HEK293 (cell line): ENCODE data around the gene P2RX4.

Source experiments
- CTCF ChIA-PET: fragments of 350-600 bp; formaldehyde crosslinking; extraction: SDS; loops from one replicate; lab custom pipeline; 2021; ENCODE audit warnings: antibody characterized with exemption; lab: Yijun Ruan, JAX
- POLR2A ChIA-PET: fragments of 300-600 bp; formaldehyde crosslinking; extraction: SDS; loops from one replicate; lab custom pipeline; 2020; ENCODE audit warnings: antibody characterized with exemption, inconsistent platforms; lab: Yijun Ruan, JAX
- H3K27ac ChIP-seq: fragments of 200-500 bp; sonication (Bioruptor generic); 2 replicates; pipeline ENCODE4 v1.5.1; 2014; ENCODE audit warnings: low read depth, low read length, control low read depth, inconsistent platforms; ENCODE audit errors: extremely low read depth
- H3K36me3 ChIP-seq, 2 experiments: fragments of 200-500 bp in 1 of 2; sonication (Bioruptor generic) in 1 of 2; 1 replicate in 1 of 2; 2 replicates in 1 of 2; pipeline ENCODE4 v1.5.1; 2014 to 2017; ENCODE audit warnings: inconsistent platforms in 2 of 2, low read length in 2 of 2; ENCODE audit not compliant: control insufficient read depth in 2 of 2, insufficient read depth in 1 of 2
- H3K4me1 ChIP-seq: fragments of 200-500 bp; sonication (Bioruptor generic); 2 replicates; pipeline ENCODE4 v1.5.1; 2014; ENCODE audit warnings: mild to moderate bottlenecking, low read length, inconsistent platforms; ENCODE audit not compliant: control insufficient read depth, insufficient read depth
- H3K4me3 ChIP-seq: 2 replicates; pipeline ENCODE4 v1.5.1; 2011; ENCODE audit warnings: low read depth, mild to moderate bottlenecking, control low read depth, low read length, moderate library complexity
- H3K9me3 ChIP-seq: fragments of 200-500 bp; sonication (Bioruptor generic); 2 replicates; pipeline ENCODE4 v1.5.1; 2014; ENCODE audit warnings: low read depth, low read length, inconsistent platforms; ENCODE audit not compliant: control insufficient read depth, insufficient read depth
- EGR2 ChIP-seq: fragments of 450-650 bp; formaldehyde crosslinking; IDR thresholded peaks from 2 replicates; pipeline ENCODE4 v1.5.1; 2016; ENCODE audit warnings: low read depth, missing biosample characterization, missing genetic modification characterization
- GFI1B ChIP-seq: fragments of 450-650 bp; formaldehyde crosslinking; IDR thresholded peaks from 2 replicates; pipeline ENCODE4 v1.5.1; 2016; ENCODE audit warnings: missing biosample characterization, missing genetic modification characterization
- KLF17 ChIP-seq: fragments of 450-650 bp; formaldehyde crosslinking; IDR thresholded peaks from 2 replicates; pipeline ENCODE4 v1.5.1; 2016; ENCODE audit warnings: missing biosample characterization, missing genetic modification characterization
- MEIS1 ChIP-seq: sonication (generic); formaldehyde crosslinking; IDR thresholded peaks from 2 replicates; pipeline ENCODE4 v1.8.1; 2022; ENCODE audit warnings: missing genetic modification reagents, mild to moderate bottlenecking, borderline replicate concordance
- SP7 ChIP-seq: fragments of 450-650 bp; formaldehyde crosslinking; IDR thresholded peaks from 2 replicates; pipeline ENCODE4 v1.5.1; 2016; ENCODE audit warnings: missing biosample characterization, missing genetic modification characterization
- YY1 ChIP-seq: fragments of 450-650 bp; formaldehyde crosslinking; IDR thresholded peaks from 2 replicates; pipeline ENCODE4 v1.5.1; 2018; ENCODE audit warnings: missing biosample characterization, missing genetic modification characterization
- YY2 ChIP-seq: fragments of 450-650 bp; formaldehyde crosslinking; IDR thresholded peaks from 2 replicates; pipeline ENCODE4 v1.5.1; 2016; ENCODE audit warnings: missing biosample characterization, missing genetic modification characterization
- ZNF140 ChIP-seq: fragments of 450-650 bp; formaldehyde crosslinking; IDR thresholded peaks from 2 replicates; pipeline ENCODE4 v1.5.1; 2016; ENCODE audit warnings: missing biosample characterization, missing genetic modification characterization
- ZNF16 ChIP-seq: fragments of 450-650 bp; formaldehyde crosslinking; IDR thresholded peaks from 2 replicates; pipeline ENCODE4 v1.5.1; 2016; ENCODE audit warnings: low read depth, missing biosample characterization, missing genetic modification characterization
- ZNF292 ChIP-seq: fragments of 450-650 bp; formaldehyde crosslinking; IDR thresholded peaks from 2 replicates; pipeline ENCODE4 v1.5.1; 2016; ENCODE audit warnings: low read depth, missing biosample characterization, missing genetic modification characterization, borderline replicate concordance
- ZNF394 ChIP-seq: fragments of 450-650 bp; formaldehyde crosslinking; IDR thresholded peaks from 2 replicates; pipeline ENCODE4 v1.5.1; 2016; ENCODE audit warnings: missing biosample characterization, missing genetic modification characterization, mild to moderate bottlenecking, moderate library complexity, borderline replicate concordance
- ZNF513 ChIP-seq: fragments of 450-650 bp; IDR thresholded peaks from 2 replicates; pipeline ENCODE4 v1.5.1; 2018; ENCODE audit warnings: missing biosample characterization, missing genetic modification characterization
- ZNF548 ChIP-seq: fragments of 450-650 bp; formaldehyde crosslinking; IDR thresholded peaks from 2 replicates; pipeline ENCODE4 v1.5.1; 2016; ENCODE audit warnings: missing biosample characterization, missing genetic modification characterization
- ZNF629 ChIP-seq: fragments of 450-650 bp; formaldehyde crosslinking; IDR thresholded peaks from 2 replicates; pipeline ENCODE4 v1.5.1; 2017; ENCODE audit warnings: missing biosample characterization, missing genetic modification characterization
- ZNF639 ChIP-seq: fragments of 450-650 bp; formaldehyde crosslinking; IDR thresholded peaks from 2 replicates; pipeline ENCODE4 v1.5.1; 2016; ENCODE audit warnings: missing biosample characterization, missing genetic modification characterization
- ZNF677 ChIP-seq: fragments of 450-650 bp; IDR thresholded peaks from 2 replicates; pipeline ENCODE4 v1.5.0; 2018; ENCODE audit warnings: missing biosample characterization, mild to moderate bottlenecking, missing genetic modification characterization, moderate library complexity
- ZNF785 ChIP-seq: fragments of 450-650 bp; formaldehyde crosslinking; IDR thresholded peaks from 2 replicates; pipeline ENCODE4 v1.5.1; 2016; ENCODE audit warnings: missing biosample characterization, missing genetic modification characterization
- ZNF837 ChIP-seq: fragments of 450-650 bp; formaldehyde crosslinking; IDR thresholded peaks from 2 replicates; pipeline ENCODE4 v1.5.1; 2016; ENCODE audit warnings: missing biosample characterization, missing genetic modification characterization
- ZSCAN30 ChIP-seq: fragments of 450-650 bp; IDR thresholded peaks from 2 replicates; pipeline ENCODE4 v1.5.1; 2018; ENCODE audit warnings: missing biosample characterization, mild to moderate bottlenecking, missing genetic modification characterization, moderate library complexity
- ZXDB ChIP-seq: fragments of 450-650 bp; formaldehyde crosslinking; IDR thresholded peaks from 2 replicates; pipeline ENCODE4 v1.5.1; 2016; ENCODE audit warnings: missing biosample characterization, missing genetic modification characterization
- TF ChIP-seq, protein P1 (sequence below): fragments of 450-650 bp; formaldehyde crosslinking; IDR thresholded peaks from 2 replicates; pipeline ENCODE4; 2016; ENCODE audit warnings: missing biosample characterization, missing genetic modification characterization
- TF ChIP-seq, protein P2 (sequence below): fragments of 450-650 bp; formaldehyde crosslinking; IDR thresholded peaks from 2 replicates; pipeline ENCODE4 v1.5.1; 2016; ENCODE audit warnings: missing biosample characterization, missing genetic modification characterization, low read depth
- TF ChIP-seq, protein P3 (sequence below): fragments of 450-650 bp; formaldehyde crosslinking; IDR thresholded peaks from 2 replicates; pipeline ENCODE4 v1.5.1; 2016; ENCODE audit warnings: missing biosample characterization, missing genetic modification characterization

Gene P2RX4

GRCh38 chr12:121209624-121210572 lies at the start of gene P2RX4 (continued):
- TF ChIP-seq ZNF513 (tag by site-specific recombination) (peak; percentile 37; the same call in 1 of the 2 replicates), ZNF837 (tag by site-specific recombination) (no peak), ZNF548 (tag by site-specific recombination) (no peak), MEIS1 (no peak), ZNF677 (tag by site-specific recombination) (0 out of 2 replicates have a peak, but pooled peaks have one; percentile 29), ZNF629 (tag by site-specific recombination) (peak; percentile 24; the same call in 1 of the 2 replicates), GFI1B (tag by site-specific recombination) (no peak), SP7 (tag by site-specific recombination) (no peak)

- CTCF ChIA-PET, result no interaction called here
- POLR2A ChIA-PET, result no interaction called here
- no peaks in the 10 kb centered on the region for H3K4me1 ChIP-seq
- no peaks in the 10 kb centered on the region for H3K9me3 ChIP-seq
- H3K27ac ChIP-seq, result no peak overlapping the region
- no peak for TF ChIP-seq ZNF785 (tag by site-specific recombination)
- TF ChIP-seq, protein P1, sequence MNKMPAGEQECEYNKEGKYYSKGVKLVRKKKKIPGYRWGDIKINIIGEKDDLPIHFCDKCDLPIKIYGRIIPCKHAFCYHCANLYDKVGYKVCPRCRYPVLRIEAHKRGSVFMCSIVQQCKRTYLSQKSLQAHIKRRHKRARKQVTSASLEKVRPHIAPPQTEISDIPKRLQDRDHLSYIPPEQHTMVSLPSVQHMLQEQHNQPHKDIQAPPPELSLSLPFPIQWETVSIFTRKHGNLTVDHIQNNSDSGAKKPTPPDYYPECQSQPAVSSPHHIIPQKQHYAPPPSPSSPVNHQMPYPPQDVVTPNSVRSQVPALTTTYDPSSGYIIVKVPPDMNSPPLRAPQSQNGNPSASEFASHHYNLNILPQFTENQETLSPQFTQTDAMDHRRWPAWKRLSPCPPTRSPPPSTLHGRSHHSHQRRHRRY (tag by site-specific recombination), result no peak
- TF ChIP-seq, protein P2, sequence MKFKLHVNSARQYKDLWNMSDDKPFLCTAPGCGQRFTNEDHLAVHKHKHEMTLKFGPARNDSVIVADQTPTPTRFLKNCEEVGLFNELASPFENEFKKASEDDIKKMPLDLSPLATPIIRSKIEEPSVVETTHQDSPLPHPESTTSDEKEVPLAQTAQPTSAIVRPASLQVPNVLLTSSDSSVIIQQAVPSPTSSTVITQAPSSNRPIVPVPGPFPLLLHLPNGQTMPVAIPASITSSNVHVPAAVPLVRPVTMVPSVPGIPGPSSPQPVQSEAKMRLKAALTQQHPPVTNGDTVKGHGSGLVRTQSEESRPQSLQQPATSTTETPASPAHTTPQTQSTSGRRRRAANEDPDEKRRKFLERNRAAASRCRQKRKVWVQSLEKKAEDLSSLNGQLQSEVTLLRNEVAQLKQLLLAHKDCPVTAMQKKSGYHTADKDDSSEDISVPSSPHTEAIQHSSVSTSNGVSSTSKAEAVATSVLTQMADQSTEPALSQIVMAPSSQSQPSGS, result no peak
- no peak for TF ChIP-seq ZNF394 (tag by site-specific recombination)
- TF ChIP-seq ZNF639 (tag by site-specific recombination), result no peak
- TF ChIP-seq YY2 (tag by site-specific recombination), result no peak
- no peak for TF ChIP-seq ZNF292 (tag by site-specific recombination)
- TF ChIP-seq KLF17 (tag by site-specific recombination), result no peak
- TF ChIP-seq ZSCAN30, result no peak
- TF ChIP-seq, protein P3, sequence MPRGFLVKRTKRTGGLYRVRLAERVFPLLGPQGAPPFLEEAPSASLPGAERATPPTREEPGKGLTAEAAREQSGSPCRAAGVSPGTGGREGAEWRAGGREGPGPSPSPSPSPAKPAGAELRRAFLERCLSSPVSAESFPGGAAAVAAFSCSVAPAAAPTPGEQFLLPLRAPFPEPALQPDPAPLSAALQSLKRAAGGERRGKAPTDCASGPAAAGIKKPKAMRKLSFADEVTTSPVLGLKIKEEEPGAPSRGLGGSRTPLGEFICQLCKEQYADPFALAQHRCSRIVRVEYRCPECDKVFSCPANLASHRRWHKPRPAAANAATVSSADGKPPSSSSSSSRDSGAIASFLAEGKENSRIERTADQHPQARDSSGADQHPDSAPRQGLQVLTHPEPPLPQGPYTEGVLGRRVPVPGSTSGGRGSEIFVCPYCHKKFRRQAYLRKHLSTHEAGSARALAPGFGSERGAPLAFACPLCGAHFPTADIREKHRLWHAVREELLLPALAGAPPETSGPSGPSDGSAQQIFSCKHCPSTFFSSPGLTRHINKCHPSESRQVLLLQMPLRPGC, result no peak
- no peak for TF ChIP-seq EGR2 (tag by site-specific recombination)
- no peak for TF ChIP-seq YY1 (tag by site-specific recombination)
- no peak for TF ChIP-seq ZNF16 (tag by site-specific recombination)
- no peak for TF ChIP-seq ZXDB (tag by site-specific recombination)
- no peak for TF ChIP-seq ZNF140
- H3K4me3 ChIP-seq, result no peak overlapping the region
- no peaks in the 10 kb centered on the region for H3K36me3 ChIP-seq
These were observed 47.5 kb upstream of the P2RX4 start for GRCh38 chr12:121162384-121162783.
